GM12878 (cell line): ENCODE results near the gene MTSS2. TPM values are rescaled to one million over a fixed set of nuclear protein-coding genes. Genes with fewer than 3 reads are reported as not detected.

Experiments used
- BACH1 ChIP-seq: fragments of 450-650 bp; IDR thresholded peaks from 2 replicates; pipeline ENCODE4 v1.6.1; 2017; ENCODE audit warnings: mild to moderate bottlenecking, borderline replicate concordance
- EZH2 ChIP-seq: IDR thresholded peaks from 2 replicates; pipeline ENCODE4 v1.6.1; 2012; ENCODE audit warnings: low read depth, mild to moderate bottlenecking, control low read depth, inconsistent platforms, low read length, borderline replicate concordance; ENCODE audit not compliant: control insufficient read depth
- IRF5 ChIP-seq: fragments of 450-650 bp; IDR thresholded peaks from 2 replicates; pipeline ENCODE4 v1.6.1; 2017; ENCODE audit warnings: borderline replicate concordance
- JUND ChIP-seq: IDR thresholded peaks from 2 replicates; pipeline ENCODE4 v1.6.1; 2012; ENCODE audit warnings: low read depth, mild to moderate bottlenecking, low read length, improper control_type of control experiment, moderate library complexity
- MTA2 ChIP-seq: fragments of 450-650 bp; IDR thresholded peaks from 2 replicates; pipeline ENCODE4 v1.6.1; 2016; ENCODE audit warnings: low read depth, mild to moderate bottlenecking, moderate library complexity
- POLR2A ChIP-seq: IDR thresholded peaks from 2 replicates; pipeline ENCODE4 v1.6.1; 2011; ENCODE audit warnings: low read depth, mild to moderate bottlenecking, low read length
- ZNF217 ChIP-seq: fragments of 450-650 bp; IDR thresholded peaks from 2 replicates; pipeline ENCODE4 v1.6.1; 2017; ENCODE audit warnings: antibody characterized with exemption, mild to moderate bottlenecking
- ZNF687 ChIP-seq: fragments of 450-650 bp; IDR thresholded peaks from 2 replicates; pipeline ENCODE4 v1.6.1; 2017; ENCODE audit warnings: mild to moderate bottlenecking, moderate library complexity
- polyA plus RNA-seq, 11 experiments: library from polyadenylated mRNA; depleted of rRNA in 4 of 11; unstranded in 6 of 11; stranded (reverse) in 5 of 11; fragments of >200 nt; fragmentation: Nextera tagmentation in 4 of 11; fragmentation: Illumina TruSeq in 1 of 11; extraction: Ambion mirVana in 4 of 11; extraction: Trizol in 1 of 11; gene quantifications; 1 replicate in 1 of 11; 2 replicates in 10 of 11; pipeline versions ENCODE4 v1.2.1 to v1.2.3, GENCODE V29; 2011 to 2016; ENCODE audit warnings: inconsistent platforms in 2 of 11, missing spikeins in 2 of 11, low read depth in 1 of 11
- total RNA-seq, 4 experiments: library from RNA; depleted of rRNA in 3 of 4; stranded (reverse); fragments of >200 nt in 3 of 4; fragmentation: Illumina TruSeq in 1 of 4; extraction: Trizol in 1 of 4; gene quantifications; 2 replicates each; pipeline versions ENCODE4 v1.2.1 to v1.2.3, GENCODE V29; 2013 to 2021
- TF ChIP-seq, protein P1 (sequence below): fragments of 150-350 bp; IDR thresholded peaks from 2 replicates; pipeline ENCODE4 v1.6.1; 2014; ENCODE audit warnings: mild to moderate bottlenecking, low read depth, low read length

MTSS2 gene
- total and polyA plus RNA-seq, 10 of the 15 experiments (the other 5 are each of a cell fraction or from before 2014, with no cell fraction given): under 0.01 to 0.51 (median 0.14) TPM; not detected in 4

- TF ChIP-seq ZNF687 (no peak), BACH1 (no peak), POLR2A (no peak), MTA2 (no peak), EZH2 (no peak), ZNF217 (no peak), JUND (no peak), IRF5 (no peak)
- TF ChIP-seq, protein P1, sequence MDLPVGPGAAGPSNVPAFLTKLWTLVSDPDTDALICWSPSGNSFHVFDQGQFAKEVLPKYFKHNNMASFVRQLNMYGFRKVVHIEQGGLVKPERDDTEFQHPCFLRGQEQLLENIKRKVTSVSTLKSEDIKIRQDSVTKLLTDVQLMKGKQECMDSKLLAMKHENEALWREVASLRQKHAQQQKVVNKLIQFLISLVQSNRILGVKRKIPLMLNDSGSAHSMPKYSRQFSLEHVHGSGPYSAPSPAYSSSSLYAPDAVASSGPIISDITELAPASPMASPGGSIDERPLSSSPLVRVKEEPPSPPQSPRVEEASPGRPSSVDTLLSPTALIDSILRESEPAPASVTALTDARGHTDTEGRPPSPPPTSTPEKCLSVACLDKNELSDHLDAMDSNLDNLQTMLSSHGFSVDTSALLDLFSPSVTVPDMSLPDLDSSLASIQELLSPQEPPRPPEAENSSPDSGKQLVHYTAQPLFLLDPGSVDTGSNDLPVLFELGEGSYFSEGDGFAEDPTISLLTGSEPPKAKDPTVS: no peak
- TF ChIP-seq, all 136 proteins: peak for 0
Observed at GRCh38 chr16:70648606-70649005, 37.2 kb downstream of the MTSS2 start (continued).
